HG02943 (cell line): Measurements from ENCODE around the gene MMP15.
"Not testable (repeated sequence)": the region's sequence is repeated elsewhere in the genome, so short reads cannot be mapped to it uniquely, and the experiment has no call there.

Experiments
- ATAC-seq: cut with Tn5 transposase; IDR thresholded peaks from one replicate; pipeline ENCODE4 v1.9.1; 2021; ENCODE audit warnings: mild to moderate bottlenecking, low read depth, moderate library complexity; ENCODE audit not compliant: unreplicated experiment

Gene MMP15

DNA sequence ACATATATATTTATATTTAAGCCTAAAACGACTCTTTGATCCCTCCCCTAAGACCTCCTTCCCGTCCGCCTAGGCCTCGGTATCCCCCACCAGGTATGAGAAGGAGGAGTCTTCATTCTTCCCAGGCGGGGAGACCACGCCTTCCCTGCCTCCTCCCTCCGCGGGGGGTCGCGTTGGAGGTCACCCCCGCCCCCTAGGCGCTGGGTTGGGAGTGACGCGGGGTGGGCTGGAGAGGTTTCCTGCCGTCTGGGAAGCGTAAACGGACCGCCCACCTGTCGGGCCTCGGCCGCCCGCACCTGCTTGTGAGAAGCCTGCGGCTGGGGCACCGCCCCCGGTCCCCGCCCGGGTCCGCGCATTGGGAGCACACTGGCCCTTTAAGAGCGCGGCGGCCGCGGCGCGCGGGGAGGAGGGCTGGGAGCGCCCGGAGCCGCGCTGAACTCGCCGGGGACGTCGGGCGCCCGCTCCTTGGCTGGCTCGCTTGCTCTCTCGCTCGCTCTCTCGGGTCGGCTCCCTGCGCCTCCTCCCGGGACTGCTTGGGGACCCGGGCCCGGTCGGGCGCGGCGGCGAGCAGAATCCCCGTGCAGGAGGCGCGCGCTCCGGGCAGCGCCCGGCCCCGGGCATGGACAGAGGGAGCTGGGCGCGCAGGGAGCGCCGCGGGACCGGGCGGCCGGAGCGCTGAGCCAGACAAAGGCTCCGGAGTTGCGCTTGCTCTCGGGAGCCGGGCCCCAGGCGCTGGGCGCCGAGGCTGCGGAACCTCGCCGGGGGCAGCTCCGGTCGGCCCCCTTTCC is at the start of gene MMP15:
TSS of gene MMP15 (plus strand) at position 404 of the 788 bp plus-strand sequence. CDS start 597 bp downstream, outside the sequence.
- ATAC-seq: no peak

DNA sequence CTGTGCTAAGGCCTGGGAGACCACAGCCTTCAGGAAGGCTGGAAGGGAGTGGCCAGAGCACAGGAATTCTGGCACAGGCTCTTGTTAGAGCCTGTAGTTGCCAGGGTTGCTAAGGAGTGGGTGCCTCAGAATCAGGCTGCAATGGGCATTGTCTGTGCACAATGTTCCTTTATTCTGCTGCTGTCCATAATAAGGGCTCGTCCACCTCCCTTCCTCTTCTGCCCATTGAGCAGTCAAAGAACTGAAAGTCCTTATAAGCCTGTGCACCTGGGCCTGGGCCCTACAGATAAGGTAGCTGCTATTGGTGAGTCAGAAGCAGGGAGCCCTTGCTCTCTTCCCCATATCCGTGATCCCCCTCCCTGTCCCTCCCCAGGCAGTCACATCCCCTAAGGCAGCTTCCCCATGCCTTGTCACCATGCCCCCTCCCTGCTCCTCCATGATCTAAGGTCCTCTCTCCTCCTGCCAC is 49.2 kb upstream of the MMP15 start:
- no peak for ATAC-seq

DNA sequence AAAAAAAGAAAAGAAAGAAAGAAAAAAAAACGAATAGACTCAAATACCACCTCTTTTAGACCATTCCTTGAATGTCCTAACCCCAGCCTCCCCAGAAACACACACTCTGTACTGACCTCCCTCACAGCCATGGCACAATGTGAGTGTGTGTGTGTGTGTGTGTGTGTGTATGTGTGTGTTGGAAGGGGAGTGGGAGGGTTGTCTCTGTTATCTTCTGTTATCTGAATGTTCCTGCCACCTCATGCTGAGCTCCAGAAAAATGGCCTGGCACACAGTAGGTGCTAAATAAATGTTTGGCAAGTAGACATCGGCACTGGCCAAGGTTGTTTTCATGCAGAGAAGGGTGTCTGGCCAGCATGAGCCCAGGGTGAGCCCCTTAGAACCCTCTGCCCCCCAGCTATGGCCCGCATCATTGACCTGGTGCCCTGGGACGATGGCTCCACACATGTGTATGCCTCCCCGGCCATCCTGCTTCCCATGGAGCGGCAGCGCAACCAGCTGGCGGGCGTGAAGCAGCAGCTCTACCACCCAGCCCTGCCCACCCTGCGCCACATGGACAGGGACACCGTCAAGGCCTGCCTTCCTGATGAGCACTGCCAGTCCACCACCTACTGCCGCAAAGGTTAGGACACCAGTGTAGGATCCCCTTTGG is 48.0 kb upstream of the MMP15 start:
- ATAC-seq: no peak

DNA sequence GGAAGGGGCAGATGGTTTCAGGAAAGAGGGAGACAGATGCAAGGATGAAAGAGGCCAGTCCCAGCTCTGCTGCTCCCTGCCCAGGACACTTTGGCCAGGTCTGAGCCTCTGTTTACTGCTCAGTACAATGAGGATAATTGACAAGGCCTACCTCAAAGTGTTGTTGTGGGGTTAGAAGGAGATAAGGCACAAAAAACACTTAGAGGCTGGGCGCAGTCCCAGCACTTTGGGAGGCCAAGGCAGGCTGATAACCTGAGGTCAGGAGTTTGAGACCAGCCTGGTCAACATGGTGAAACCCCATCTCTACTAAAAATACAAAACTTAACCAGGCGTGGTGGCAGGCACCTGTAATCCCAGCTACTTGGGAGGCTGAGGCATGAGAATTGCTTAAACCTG is 47.5 kb upstream of the MMP15 start:
- ATAC-seq: not testable (repeated sequence)

DNA sequence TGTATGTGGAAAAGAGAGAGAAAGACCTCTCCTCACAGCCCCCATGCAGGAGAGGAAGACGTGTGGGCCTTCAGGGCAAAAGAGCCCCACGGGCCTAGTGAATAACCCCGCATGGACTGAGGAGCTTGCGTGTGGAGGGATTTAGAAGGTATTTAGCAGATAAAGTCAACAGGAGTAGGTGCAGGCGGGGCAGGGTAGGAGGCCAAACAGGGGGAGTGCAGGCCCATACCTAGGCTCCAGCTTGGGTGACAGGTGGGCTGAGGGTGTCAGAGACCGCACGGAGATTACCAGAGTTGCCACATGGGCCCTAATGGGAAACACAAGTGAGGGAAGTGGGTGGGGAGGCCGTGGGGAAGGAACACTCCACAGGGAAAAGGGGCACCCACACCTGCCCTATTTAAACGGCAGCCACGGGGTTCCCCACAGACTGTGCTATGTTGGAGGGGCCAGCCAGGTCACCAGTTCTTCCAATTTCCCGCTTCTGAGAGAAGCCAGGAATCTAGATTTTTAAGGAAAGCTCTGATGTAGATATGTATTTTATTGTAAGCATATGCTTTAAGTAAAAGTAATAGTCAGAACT is 46.5 kb upstream of the MMP15 start:
- ATAC-seq: no peak

DNA sequence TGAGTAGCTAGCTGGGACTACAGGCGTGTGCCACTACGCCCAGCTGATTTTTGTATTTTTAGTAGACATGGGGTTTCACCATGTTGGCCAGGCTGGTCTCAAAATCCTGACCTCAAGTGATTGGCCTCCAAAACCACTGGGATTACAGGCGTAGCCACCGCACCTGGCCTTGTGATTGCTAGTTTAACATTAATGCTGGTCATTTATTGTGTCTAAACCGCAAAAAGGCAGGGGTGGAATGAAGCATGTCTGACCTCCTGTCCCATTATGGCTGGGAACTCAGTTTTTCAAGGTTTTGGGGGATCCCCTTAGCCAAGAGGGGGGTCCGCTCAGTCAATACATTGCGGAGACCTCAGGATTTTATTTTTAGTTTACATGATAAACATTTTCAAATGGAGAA is 43.9 kb upstream of the MMP15 start:
- no peak for ATAC-seq

DNA sequence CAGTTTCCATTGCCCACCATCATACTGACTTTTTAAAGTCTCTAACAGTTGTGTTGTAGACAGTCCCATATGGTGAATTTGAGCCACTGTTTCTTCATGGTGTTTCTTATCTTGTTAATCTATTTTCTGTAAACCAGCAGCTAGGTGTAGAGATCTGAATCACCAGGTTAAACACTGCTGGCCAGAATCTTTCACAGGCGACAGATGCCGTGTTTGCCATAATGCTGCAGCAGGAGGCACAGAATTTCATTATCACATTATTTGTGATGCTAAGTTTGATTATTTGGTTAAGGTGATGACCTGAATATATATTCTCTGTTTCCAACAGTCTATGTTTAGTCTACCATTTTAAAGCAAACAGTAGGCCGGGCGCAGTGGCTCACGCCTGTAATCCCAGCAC is 43.2 kb upstream of the MMP15 start:
- ATAC-seq: no peak

DNA sequence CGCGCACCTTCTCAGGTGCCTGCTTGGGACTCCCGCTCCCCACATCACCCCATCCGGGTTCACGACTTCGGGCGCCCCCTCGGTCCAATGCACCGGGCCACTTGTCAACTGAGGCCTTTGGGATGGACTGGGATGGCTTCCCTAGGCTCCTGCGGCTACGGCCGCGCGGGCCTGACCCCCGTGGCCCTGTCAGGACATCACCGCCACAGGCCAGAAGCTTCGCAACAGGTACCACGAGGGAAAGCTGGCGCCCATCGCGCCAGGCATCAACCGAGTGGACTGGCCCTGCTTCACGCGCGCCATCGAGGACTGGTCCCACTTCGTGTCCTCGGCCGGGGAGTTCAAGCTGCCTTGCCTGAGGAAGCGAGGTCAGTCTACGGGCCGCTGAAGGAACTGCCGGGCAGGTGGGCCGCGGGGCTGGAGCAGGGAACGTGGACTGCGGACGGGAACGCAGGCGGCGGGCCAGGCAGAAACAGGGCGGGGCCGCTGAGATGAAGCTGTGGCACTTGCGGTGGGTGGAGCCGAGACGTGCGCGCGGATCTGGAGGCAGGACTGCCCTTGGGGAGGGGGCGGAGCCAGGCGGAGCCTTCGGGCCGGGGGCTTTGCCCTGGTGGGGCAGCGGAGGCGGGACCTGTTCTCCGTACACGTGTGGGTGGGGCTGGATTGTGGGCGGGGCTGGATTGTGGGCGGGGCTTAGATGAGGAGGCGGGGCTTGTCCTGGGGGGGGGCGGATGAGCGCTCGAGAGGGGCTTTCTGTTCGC is 40.9 kb upstream of the MMP15 start:
- peak; percentile 78 for ATAC-seq

DNA sequence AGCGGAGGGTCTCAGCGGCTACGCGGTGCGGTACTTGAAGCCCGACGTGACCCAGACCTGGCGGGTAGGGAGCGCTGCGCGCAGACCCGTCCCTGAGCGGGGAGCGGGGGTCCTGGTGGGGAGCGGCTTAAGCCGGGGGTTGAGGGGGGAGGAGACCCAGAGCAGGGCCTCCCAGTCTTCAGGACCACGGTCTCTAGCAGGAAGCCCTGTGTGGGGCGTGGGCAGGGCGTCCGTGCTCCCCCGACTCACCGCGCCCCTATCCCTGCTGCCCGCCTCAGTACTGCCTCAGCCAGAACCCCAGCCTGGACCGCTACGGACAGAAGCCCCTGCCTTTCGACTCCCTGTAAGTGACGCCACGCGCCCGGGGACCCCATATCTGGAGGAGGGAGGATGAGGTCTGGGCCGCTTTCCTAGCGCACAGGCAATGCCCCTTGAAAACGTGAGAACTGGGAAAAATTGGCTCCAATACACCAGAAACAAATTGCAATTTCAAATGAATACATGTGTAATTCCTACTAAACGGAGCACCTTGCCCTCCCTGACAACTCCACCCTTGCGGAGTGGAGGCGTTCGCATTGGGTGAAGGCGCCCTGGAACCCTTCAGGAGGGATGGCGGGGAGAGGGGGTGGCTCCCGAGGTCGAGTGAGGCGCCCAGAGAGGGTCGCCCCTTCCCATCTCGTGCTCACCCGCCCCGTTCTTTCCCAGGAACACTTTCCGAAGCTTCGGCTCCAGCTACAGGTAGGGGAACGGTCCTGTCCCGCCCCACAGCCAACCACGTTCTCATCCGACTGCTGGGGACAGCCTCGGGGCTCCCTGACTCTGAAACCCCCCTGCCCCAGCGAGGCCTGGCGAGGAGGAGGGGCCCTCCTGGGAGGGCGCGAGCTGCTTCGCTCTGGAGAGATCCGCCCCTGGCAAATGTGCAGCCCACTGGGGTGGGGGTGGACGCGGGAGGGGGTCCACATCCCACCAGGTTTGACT is 40.1 kb upstream of the MMP15 start:
- no peak for ATAC-seq

DNA sequence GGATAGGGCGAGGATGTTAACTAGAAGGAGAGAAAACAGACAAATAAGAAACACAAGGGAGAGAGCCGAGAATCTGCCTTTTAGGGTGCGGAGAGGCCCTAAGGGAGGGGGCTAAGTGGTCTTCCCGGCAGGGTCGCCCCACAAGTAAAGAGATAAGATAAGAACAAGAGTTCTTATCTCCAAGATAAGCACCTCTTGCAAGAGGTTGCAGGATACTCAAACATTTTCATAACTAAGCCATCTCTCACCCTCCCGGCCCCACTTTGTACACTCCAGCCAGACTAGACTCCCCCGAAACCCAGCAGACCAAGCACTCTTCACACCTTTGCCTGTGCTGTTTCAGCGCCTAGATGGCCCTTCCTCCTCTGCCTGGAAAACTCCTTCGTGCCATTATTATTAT is 39.4 kb upstream of the MMP15 start:
- ATAC-seq: no peak

DNA sequence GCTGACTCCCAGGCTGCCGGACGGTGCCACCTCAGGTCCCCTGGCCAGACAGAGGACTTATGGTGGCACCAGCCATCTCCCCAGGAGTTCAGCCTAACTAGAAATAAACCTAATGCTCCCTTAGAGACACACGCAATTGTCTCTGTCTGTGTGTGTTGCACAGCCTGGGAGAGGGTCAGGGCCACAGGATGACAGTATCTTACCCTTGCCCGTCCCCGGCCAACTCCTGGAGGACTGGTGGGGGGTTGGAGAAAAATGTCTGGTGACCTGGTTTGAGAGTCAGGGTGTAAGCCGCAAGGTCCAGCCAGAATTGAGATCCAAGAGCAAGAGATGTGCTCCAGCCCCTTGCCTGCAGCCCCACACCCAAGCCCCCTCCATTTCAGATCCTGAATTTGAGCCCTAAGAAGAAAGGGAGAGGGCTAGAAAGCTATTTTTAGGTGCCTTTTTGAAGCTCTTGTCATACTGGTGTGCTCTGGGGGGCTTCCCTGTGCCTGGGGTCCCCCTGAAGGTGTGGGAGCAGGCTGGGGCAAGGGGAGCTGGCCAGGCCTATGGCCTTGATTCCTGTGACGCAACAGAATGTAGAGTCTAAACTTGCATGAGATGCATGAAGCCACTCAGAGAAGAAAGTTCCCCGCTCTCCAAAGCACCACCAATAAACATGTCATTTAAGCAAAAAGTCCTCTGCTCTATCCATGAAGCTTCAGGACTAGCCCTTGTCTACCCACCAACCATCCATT is 37.9 kb upstream of the MMP15 start:
- ATAC-seq: no peak

DNA sequence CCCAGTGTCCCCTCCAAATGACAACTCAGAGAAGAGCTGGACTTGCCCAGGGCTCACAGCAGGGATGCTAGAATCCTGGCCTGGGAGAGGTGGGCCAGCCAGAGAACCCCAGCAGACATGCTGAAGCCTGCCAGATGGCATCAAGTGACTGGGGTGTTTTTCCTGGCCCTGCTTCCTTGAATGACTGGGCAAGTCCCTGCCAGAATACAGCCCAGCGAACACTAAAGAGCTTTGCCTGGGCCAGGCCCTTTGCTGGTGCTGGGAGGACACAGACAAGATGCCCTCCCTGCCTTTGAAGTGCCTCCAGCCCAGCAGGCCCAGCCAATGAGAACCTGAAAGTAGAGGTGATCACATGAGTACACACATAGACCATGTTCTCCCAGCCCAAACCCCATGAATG is 36.6 kb upstream of the MMP15 start:
- no peak for ATAC-seq

DNA sequence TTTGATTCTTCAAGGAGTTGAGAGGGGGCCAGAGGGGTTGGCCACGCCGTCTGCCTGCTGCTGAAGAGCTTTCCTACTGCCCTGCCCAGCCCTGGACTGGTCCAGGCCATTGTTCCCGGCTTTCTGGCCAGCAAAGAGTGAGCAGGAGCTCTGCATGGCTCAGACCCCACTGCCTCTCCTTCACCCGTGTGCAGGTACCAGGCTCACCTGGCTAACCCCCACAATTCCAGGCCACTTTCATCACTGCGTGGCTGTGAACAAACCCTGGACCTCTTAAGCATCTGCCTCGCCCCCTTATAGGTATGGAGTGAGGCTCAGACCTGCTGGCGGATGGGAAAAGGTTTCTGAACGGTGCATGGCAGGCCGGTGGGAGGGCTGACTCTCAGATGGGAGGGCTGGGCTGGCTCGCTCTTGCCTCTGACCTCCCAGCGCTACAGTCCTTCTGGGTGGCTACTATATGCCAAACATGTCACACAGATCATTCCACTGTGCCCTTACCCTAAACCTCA is 33.9 kb upstream of the MMP15 start:
- ATAC-seq: no peak

DNA sequence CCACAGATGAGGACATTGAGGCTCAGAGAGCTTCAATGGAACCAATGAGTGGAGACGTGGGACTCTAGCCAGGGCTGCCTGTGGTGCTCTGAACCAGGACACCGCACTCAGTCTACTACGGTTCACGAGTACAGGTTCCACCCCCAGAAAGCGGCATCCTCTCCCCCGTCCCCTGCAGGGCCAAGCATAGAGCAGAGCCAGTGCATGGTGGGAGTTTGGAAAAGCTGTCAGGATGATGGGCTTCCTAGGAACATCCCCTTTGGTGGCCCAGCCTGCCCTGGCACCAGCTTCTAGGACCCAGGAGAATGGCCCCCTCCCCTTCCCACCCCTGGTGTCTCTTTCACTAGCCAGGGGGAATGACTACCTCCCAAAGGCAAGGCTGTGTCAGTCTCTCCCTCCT is 33.5 kb upstream of the MMP15 start:
- ATAC-seq: no peak

DNA sequence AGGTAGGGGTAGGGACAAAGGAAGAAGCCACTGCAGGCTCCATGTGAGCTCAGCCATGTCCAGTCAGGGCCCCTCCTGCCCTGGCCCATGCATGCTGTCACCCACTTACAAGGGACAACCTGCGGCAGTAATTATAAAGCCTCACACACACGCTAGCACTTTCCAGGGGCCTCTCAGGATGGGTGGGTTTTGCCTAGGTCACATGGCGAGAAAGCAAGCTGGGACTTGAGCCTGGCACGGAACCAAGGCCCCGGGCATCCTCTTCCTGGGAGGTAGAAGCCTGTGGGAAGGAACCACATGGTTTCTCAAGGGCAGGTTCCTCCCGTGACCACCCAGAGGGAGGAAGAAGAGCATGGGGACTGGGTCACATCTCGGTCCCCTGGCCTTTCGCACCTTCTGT is 32.1 kb upstream of the MMP15 start:
- no peak for ATAC-seq

DNA sequence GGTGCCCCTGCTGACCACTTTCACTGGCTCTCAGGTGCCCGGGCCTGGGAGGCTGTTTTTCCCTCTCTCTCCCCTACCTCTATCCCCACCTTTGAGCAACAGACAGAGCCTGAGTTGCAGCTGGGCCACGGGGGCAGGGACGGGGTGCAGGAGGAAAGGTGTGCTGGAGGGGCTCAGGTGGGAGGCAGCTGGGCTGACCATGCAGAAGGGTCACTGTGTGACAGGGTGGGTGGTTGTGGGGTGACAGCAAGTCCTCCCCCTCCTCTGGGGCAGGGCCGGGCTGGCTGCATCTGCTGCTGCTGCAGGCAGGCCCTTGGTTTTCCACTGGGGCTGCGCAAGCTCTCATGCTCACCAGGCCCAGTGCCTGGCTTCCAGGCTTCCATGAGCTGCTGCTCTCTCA is 31.7 kb upstream of the MMP15 start:
- no peak for ATAC-seq

DNA sequence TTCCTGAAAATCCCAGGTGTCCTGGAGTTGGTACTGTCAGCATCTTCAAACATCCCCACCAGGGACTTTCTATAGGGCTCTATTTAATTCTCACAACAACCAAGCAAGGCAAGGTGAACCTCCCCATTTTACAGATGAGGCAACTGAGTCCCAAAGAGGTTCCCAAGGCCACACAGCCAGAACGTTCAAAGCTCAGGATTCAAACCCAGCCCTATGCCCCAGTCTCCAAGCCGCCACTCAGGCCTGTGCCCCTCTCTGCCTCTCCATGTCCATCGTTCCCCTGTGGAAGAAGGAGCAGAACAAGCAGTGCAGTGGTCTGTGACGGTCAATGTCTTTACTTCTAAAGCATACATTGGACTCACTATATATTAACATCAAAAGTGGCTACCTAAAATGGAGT is 31.2 kb upstream of the MMP15 start:
- ATAC-seq: no peak

DNA sequence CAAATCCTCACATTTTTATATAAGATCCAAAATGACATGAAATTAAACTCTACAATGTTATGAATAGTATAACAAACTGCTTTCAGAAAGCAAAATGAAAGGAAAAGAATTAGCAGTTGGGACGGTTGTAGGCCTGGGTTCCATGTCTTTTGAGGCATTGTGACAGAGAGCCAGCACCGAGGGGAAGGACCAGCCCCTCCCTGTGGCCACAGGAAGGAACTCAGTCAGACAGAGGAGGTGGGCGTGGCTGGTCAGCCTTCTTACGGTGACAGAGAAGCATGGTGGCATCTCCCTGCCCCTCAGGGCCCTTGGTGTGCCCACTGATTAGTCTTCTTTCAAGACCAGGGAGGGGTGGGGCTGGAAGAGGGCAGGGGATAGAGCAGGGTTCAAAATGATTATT is 30.8 kb upstream of the MMP15 start:
- ATAC-seq: peak; percentile 50
